H1 (cell line): ENCODE results near the gene STK36.

ENCODE experiments used
- ASH2L ChIP-seq: fragments of 200-600, 300-600 bp; sonication (generic); IDR thresholded peaks from one replicate; pipeline ENCODE4 v1.7.1; 2017; ENCODE audit warnings: low read length
- ATF3 ChIP-seq: IDR thresholded peaks from 2 replicates; pipeline ENCODE4 v1.6.1; 2011; ENCODE audit warnings: low read depth, mild to moderate bottlenecking, low read length; ENCODE audit not compliant: insufficient read depth
- CTCF ChIP-seq, 3 experiments: IDR thresholded peaks; 1 replicate in 2 of 3; 2 replicates in 1 of 3; pipeline versions ENCODE4 v1.5.1 to v1.6.1; 2011; ENCODE audit warnings: low read length in 3 of 3, mild to moderate bottlenecking in 3 of 3, inconsistent platforms in 2 of 3, low read depth in 1 of 3, moderate library complexity in 1 of 3; ENCODE audit not compliant: insufficient read depth in 1 of 3; ENCODE audit errors: control extremely low read depth in 1 of 3
- E2F6 ChIP-seq: IDR thresholded peaks from 2 replicates; pipeline ENCODE4 v1.6.1; 2012; ENCODE audit warnings: inconsistent platforms
- EP300 ChIP-seq, 2 experiments: IDR thresholded peaks; 1 replicate in 1 of 2; 2 replicates in 1 of 2; pipeline ENCODE4 v1.6.1; 2011 to 2012; ENCODE audit warnings: low read depth in 2 of 2, low read length in 2 of 2, mild to moderate bottlenecking in 2 of 2, borderline replicate concordance in 1 of 2, inconsistent platforms in 1 of 2, moderate library complexity in 1 of 2
- JUND ChIP-seq: IDR thresholded peaks from 2 replicates; pipeline ENCODE4 v1.6.1; 2011; ENCODE audit warnings: mild to moderate bottlenecking, improper control_type of control experiment, low read length
- MAX ChIP-seq: IDR thresholded peaks from 2 replicates; pipeline ENCODE4 v1.6.1; 2012; ENCODE audit warnings: inconsistent platforms
- POLR2A ChIP-seq, 2 experiments: IDR thresholded peaks; 1 replicate in 1 of 2; 2 replicates in 1 of 2; pipeline ENCODE4 v1.6.1; 2011; ENCODE audit warnings: low read depth in 2 of 2, low read length in 2 of 2, mild to moderate bottlenecking in 2 of 2; ENCODE audit errors: control extremely low read depth in 1 of 2
- POLR2AphosphoS5 ChIP-seq: IDR thresholded peaks from 2 replicates; pipeline ENCODE4 v1.6.1; 2011; ENCODE audit warnings: low read depth, low read length
- SIN3A ChIP-seq, 2 experiments: IDR thresholded peaks in 1 of 2; conservative IDR thresholded peaks in 1 of 2; 2 replicates each; pipeline ENCODE4 v1.6.1; 2011 to 2012; ENCODE audit warnings: low read length in 2 of 2, improper control_type of control experiment in 1 of 2, low read depth in 1 of 2, mild to moderate bottlenecking in 1 of 2
- SP1 ChIP-seq: IDR thresholded peaks from 2 replicates; pipeline ENCODE4 v1.6.1; 2011; ENCODE audit warnings: low read depth, low read length
- USF2 ChIP-seq: IDR thresholded peaks from 2 replicates; pipeline ENCODE4 v1.6.1; 2011; ENCODE audit warnings: low read length, improper control_type of control experiment
- ZNF274 ChIP-seq: IDR thresholded peaks from 2 replicates; pipeline ENCODE4 v1.7.0; 2012; ENCODE audit warnings: low read length, borderline replicate concordance; ENCODE audit errors: extremely low read depth

GRCh38 chr2:218642121-218642656 lies 29.7 kb upstream of the STK36 start:
- TF ChIP-seq JUND, result no peak
- TF ChIP-seq POLR2A (IDR thresholded peaks at IDR 0.05; ENCODE audit: control extremely low read depth in 1 of 2, low read depth in 2 of 2, low read length in 2 of 2), result no peak
- no peak for TF ChIP-seq E2F6
- no peak for TF ChIP-seq CTCF (IDR thresholded peaks at IDR 0.05; ENCODE audit: control extremely low read depth in 1 of 3, insufficient read depth in 1 of 3, low read depth in 1 of 3, low read length in 3 of 3)
- TF ChIP-seq ZNF274, result no peak
- TF ChIP-seq SIN3A (conservative IDR thresholded peaks at IDR 0.05 in 1 of 2, IDR thresholded peaks at IDR 0.05 in 1 of 2; ENCODE audit: low read depth in 1 of 2, low read length in 2 of 2), result no peak
- TF ChIP-seq ATF3, result no peak
- TF ChIP-seq EP300 (IDR thresholded peaks at IDR 0.05; ENCODE audit: borderline replicate concordance in 1 of 2, low read depth in 2 of 2, low read length in 2 of 2), result no peak
- TF ChIP-seq MAX, result no peak
- TF ChIP-seq USF2, result no peak
- TF ChIP-seq ASH2L, result no peak
- TF ChIP-seq SP1, result no peak
- TF ChIP-seq POLR2AphosphoS5, result peak; percentile 18; the same call in 1 of the 2 replicates
